ENCODE data around the gene CSNK1G1. TPM values are rescaled to one million over a fixed set of nuclear protein-coding genes. Genes with fewer than 3 reads are reported as not detected.

Gene CSNK1G1
- total and polyA plus RNA-seq, 2 of the 8 experiments (the other 6 are each of a cell fraction or from before 2014, with no cell fraction given) = 6.0 to 12.9 TPM

DNA sequence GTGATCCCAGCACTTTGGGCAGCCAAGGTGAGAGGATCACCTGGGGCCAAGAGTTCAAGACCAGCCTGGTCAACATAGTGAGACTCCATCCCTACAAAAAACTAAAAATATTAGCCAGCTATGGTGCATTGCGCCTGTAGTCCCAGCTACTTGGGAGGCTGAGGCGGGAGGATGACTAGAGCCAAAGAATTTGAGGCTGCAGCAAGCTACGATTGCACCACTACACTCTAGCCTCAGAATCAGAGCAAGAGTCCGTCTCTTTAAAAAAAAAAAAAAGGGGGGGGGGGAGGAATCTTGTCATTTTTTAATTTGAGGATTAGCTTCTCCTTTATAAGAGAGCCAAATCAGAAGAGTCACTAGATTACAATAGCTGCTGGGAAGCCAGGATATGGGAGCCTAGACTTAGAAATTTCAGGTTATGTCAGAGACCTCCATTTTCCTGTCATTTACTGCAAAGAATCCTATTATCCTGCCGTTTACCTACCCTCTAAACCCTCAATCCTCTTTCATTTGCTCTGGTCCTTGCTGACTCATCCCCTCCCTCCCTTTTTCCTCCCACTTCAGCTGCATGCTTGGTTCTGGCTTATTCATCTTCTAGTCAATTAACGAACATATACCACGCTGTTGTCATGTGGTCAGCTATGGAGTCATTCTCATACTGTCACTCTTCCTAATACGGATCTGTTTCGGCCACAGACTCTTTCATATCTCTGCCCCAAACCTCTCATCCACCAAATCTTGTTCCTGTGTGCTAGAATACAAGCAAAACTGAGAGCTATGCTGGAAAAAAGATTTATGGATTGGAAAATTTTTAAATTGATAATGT, 109.4 kb downstream of the CSNK1G1 start (continued):
- TF ChIP-seq, protein P1, sequence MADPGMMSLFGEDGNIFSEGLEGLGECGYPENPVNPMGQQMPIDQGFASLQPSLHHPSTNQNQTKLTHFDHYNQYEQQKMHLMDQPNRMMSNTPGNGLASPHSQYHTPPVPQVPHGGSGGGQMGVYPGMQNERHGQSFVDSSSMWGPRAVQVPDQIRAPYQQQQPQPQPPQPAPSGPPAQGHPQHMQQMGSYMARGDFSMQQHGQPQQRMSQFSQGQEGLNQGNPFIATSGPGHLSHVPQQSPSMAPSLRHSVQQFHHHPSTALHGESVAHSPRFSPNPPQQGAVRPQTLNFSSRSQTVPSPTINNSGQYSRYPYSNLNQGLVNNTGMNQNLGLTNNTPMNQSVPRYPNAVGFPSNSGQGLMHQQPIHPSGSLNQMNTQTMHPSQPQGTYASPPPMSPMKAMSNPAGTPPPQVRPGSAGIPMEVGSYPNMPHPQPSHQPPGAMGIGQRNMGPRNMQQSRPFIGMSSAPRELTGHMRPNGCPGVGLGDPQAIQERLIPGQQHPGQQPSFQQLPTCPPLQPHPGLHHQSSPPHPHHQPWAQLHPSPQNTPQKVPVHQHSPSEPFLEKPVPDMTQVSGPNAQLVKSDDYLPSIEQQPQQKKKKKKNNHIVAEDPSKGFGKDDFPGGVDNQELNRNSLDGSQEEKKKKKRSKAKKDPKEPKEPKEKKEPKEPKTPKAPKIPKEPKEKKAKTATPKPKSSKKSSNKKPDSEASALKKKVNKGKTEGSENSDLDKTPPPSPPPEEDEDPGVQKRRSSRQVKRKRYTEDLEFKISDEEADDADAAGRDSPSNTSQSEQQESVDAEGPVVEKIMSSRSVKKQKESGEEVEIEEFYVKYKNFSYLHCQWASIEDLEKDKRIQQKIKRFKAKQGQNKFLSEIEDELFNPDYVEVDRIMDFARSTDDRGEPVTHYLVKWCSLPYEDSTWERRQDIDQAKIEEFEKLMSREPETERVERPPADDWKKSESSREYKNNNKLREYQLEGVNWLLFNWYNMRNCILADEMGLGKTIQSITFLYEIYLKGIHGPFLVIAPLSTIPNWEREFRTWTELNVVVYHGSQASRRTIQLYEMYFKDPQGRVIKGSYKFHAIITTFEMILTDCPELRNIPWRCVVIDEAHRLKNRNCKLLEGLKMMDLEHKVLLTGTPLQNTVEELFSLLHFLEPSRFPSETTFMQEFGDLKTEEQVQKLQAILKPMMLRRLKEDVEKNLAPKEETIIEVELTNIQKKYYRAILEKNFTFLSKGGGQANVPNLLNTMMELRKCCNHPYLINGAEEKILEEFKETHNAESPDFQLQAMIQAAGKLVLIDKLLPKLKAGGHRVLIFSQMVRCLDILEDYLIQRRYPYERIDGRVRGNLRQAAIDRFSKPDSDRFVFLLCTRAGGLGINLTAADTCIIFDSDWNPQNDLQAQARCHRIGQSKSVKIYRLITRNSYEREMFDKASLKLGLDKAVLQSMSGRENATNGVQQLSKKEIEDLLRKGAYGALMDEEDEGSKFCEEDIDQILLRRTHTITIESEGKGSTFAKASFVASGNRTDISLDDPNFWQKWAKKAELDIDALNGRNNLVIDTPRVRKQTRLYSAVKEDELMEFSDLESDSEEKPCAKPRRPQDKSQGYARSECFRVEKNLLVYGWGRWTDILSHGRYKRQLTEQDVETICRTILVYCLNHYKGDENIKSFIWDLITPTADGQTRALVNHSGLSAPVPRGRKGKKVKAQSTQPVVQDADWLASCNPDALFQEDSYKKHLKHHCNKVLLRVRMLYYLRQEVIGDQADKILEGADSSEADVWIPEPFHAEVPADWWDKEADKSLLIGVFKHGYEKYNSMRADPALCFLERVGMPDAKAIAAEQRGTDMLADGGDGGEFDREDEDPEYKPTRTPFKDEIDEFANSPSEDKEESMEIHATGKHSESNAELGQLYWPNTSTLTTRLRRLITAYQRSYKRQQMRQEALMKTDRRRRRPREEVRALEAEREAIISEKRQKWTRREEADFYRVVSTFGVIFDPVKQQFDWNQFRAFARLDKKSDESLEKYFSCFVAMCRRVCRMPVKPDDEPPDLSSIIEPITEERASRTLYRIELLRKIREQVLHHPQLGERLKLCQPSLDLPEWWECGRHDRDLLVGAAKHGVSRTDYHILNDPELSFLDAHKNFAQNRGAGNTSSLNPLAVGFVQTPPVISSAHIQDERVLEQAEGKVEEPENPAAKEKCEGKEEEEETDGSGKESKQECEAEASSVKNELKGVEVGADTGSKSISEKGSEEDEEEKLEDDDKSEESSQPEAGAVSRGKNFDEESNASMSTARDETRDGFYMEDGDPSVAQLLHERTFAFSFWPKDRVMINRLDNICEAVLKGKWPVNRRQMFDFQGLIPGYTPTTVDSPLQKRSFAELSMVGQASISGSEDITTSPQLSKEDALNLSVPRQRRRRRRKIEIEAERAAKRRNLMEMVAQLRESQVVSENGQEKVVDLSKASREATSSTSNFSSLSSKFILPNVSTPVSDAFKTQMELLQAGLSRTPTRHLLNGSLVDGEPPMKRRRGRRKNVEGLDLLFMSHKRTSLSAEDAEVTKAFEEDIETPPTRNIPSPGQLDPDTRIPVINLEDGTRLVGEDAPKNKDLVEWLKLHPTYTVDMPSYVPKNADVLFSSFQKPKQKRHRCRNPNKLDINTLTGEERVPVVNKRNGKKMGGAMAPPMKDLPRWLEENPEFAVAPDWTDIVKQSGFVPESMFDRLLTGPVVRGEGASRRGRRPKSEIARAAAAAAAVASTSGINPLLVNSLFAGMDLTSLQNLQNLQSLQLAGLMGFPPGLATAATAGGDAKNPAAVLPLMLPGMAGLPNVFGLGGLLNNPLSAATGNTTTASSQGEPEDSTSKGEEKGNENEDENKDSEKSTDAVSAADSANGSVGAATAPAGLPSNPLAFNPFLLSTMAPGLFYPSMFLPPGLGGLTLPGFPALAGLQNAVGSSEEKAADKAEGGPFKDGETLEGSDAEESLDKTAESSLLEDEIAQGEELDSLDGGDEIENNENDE (IDR thresholded peaks at IDR 0.05; ENCODE audit: insufficient replicate concordance, low read length) = no peak
